Stimulated activated CD4-positive, alpha-beta T cell treated with anti-CD3 and anti-CD28 coated beads, TNF-alpha, amount 100 ng/mL, for 1 hour (primary cell): ENCODE measurements around the gene LDLRAD2.
"Not testable (repeated sequence)": the region's sequence is repeated elsewhere in the genome, so short reads cannot be mapped to it uniquely, and the experiment has no call there.

ENCODE experiments used
- DNase-seq, 3 donors: peaks; one replicate each; pipeline ENCODE4 v3.0.0-alpha.2; 2020; ENCODE audit warnings: low read depth in 3 of 3, low spot score in 1 of 3

The LDLRAD2 gene, protein sequence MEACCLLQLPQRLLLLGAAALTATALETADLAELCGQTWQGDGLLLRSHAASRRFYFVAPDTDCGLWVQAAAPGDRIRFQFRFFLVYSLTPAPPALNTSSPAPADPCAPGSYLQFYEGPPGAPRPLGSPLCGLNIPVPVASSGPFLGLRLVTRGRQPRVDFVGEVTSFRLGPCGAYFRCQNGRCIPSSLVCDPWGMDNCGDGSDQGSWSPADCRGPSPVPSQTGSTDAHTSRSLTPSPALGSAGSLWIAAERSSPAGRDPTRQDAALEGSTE

DNA sequence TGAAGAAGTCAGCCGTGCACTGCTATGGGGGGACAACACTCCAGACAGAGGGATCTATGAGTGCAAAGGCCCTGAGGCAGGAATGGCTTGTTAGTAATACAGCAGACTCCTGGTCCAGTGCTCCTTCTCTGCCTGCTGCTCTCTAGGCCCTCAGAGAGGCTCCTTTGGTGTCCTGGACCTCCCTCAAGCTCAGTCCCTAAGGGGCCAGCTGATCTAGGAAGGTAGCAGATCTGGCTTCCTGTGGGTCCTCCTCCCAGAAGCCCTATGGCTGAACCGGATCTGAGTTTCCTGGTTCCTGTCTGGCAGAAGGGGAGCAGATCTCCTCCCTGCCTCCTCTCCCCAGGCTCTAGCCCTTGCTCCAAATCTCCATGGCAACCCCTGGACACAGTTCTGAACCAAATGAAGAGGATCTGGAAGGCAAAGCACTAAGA, at the start of gene LDLRAD2:
Gene LDLRAD2 (plus strand): TSS at position 391 of the 431 bp plus-strand sequence. CDS start 187 bp downstream, outside the sequence.
- DNase-seq = no peak

DNA sequence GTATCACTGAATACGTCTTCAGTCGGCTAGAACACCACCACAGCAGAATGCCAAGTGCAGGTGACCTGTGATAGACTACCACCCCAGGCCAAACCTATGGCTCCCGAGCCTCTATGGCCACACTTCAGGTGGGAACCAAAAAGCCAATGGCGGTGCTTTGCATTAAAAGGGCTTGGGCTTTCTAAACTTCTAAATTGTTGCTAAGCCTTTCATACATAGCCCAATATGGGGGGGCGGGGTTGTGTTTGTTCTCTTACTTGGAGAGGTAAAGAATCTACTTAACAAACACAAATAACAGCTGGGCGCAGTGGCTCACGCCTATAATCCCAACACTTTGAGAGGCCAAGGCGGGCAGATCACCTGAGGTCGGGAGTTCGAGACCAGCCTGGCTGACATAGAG, 48.8 kb upstream of the LDLRAD2 start:
- no peak for DNase-seq

GRCh38 chr1:21763694-21764419, 48.2 kb upstream of the LDLRAD2 start:
- no peak for DNase-seq

DNA sequence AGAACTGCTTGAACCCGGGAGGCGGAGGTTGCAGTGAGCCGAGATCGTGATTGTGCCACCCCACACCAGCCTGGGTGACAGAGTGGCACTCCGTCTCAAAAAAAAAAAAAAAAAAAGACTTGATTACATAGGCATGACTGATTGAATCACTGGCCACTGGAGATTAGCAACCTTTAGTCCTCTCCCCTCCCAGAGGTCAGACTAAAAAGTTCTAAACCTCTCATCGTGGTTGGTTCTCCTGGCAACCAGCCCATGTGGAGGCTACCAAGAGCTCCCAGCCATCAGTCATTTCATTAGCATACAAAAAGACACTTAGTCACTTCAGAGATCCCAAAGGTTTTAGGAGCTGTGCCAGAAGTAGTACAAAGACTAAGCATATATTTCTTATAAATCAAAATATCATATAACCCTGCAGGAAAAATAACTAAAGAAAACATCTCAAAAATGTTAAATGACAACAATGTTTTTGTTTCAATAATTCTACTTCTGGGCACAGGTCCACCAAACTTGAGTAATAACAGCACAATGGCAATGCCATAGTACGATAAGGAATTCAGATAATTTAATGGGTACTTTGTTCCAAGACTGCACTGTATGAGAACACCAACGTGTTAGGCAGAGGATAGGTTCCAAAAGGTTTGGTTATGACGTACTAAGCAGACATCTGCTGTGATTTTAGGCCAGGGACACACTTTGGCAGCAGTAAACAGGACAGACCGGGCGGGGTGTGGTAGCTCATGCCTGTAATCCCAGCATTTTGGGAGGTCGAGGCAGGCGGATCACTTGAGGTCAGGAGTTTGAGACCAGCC, 47.2 kb upstream of the LDLRAD2 start:
- no peak for DNase-seq

DNA sequence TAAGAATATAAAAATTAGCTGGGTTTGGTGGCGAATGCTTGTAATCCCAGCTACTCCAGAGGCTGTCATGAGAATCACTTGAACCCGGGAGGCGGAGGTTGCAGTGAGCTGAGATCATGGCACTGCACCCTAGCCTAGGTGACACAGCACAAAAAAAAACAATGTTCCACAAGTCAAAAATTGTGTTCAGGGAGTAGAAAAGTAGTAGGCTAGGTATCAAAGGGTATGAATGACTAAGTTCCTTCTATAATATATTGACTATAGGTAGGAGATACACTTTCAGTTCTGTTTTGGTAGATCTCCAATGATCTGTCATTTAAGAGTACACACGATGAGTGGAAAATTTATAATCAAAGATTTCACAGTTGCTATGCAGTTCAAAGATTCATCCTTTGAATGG, 45.9 kb upstream of the LDLRAD2 start:
- no peak for DNase-seq

GRCh38 chr1:21767106-21767505, 45.0 kb upstream of the LDLRAD2 start:
- DNase-seq = not testable (repeated sequence)

DNA sequence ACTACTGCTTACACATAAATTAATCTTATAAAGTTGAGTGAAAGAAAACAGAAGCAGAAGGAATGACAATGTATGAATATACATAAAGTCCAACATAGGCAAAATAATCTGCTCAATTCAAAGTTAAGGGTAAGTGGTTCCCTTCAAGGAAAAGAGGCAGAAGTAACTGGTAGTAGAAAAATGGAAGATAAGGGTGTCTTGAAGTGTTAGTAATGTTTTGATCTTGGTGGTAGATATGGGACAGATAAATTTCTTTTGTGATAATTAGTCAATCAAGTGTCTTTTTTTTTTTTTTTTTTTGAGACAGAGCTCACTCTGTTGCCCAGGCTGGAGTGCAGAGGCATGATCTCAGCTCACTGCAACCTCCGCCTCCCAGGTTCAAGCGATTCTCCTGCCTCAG, 41.9 kb upstream of the LDLRAD2 start:
- no peak for DNase-seq

- not testable (repeated sequence) for DNase-seq
Observed at GRCh38 chr1:21770602-21771001, 41.5 kb upstream of the LDLRAD2 start.

- not testable (repeated sequence) for DNase-seq
Observed at GRCh38 chr1:21771672-21772071, 40.4 kb upstream of the LDLRAD2 start.

- no peak for DNase-seq
Observed at GRCh38 chr1:21773585-21773984, 38.5 kb upstream of the LDLRAD2 start.

- DNase-seq = no peak
Observed at GRCh38 chr1:21774835-21775549, 37.1 kb upstream of the LDLRAD2 start.

DNA sequence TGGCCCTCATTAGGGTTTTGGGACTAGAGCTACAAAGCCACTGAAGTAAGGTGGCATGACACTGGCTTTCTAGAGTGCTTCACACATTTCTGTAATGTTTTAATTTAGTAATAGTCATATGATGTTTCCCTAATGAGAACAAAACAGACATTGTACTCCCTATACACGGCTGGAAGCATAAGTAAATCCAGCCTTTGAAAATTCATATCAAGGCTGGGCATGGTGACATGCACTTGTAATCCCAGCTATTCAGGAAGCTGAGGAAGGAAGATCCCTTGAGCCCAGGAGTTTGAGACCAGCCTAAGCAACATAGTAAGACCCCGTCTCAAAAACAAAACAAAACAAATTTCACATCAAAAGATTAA, 36.5 kb upstream of the LDLRAD2 start:
- no peak for DNase-seq

GRCh38 chr1:21775985-21776562, 36.0 kb upstream of the LDLRAD2 start:
- no peak for DNase-seq

- DNase-seq = not testable (repeated sequence)
Observed at GRCh38 chr1:21776925-21777324, 35.1 kb upstream of the LDLRAD2 start.

- DNase-seq = no peak
Observed at GRCh38 chr1:21778405-21778727, 33.7 kb upstream of the LDLRAD2 start.

- DNase-seq = no peak
Observed at GRCh38 chr1:21779613-21780521, 32.2 kb upstream of the LDLRAD2 start.

- DNase-seq = no peak
Observed at GRCh38 chr1:21781815-21782348, 30.2 kb upstream of the LDLRAD2 start.

GRCh38 chr1:21782349-21782867, 29.7 kb upstream of the LDLRAD2 start:
- DNase-seq = peak in 2 of 3 donors; percentile 9 to 20
